Stimulated activated CD8-positive, alpha-beta memory T cell treated with anti-CD3 and anti-CD28 coated beads, Interleukin-4, amount 100 ng/mL, for 24 hours (primary cell): ENCODE data around the gene MAB21L4.

ENCODE experiments used
- DNase-seq: peaks from one replicate; pipeline ENCODE4 v3.0.0-alpha.2; 2020; ENCODE audit warnings: low read depth

The MAB21L4 gene

DNA sequence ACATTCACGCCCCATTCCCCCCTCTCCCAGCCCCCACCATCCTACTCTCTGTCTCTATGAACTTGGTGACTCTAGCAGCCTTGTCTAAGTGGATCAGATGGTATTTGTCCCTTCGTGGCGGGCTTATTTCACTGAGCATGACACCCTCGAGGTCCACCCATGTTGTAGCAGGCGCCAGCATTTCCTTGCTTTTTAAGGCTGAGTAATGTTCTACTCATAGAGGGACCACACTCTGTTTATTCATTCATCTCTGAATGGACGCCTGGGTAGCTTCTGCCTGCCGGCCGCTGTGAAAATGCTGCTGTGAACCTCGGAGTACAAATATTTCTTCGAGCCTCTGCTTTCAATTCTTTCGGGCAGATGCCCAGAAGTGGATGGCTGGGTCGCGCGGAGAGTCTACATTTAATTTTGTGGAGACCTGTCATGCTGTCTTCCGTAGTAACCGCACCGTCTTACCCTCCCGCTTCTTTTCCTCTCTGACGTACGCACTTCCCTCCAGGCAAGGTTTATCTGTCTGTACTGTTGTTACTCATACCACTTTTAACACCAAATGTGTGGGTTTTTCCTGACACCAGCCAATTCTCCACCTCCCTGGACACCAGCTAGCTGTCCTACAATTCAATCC lies 15.8 kb upstream of the MAB21L4 start:
- no peak for DNase-seq

DNA sequence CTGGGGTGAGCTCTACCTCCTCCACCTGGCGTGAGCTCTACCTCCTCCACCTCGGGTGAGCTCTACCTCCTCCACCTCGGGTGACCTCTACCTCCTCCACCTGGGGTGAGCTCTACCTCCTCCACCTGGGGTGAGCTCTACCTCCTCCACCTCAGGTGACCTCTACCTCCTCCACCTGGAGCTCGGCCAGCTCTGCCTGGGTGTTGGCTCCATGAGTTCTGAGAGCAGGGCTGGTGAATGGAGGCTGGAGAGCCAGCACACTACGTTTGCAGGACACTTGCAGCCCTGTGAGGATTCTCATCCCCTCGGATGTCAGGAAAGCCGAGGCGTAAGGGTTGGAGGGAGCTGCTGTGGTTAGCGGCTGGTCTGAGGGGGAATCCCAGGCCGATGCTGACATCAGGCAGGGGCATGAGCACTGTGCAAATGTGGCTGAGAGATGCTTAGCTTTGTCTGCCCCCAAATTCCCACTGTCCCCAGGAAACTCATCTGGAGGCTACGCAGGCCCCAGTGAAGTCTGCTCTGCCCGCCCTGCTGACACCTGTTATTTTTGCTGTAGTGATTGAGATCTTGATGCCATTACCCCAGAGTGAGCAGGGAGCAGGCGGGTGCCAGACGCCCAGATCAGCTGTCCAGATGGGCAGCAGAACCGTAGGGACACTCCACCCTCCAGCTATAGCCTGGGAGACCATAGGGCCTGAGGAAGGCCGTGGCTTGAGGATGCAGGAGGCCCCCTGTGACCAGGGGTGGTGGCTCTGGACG lies 13.4 kb upstream of the MAB21L4 start:
- no peak for DNase-seq

DNA sequence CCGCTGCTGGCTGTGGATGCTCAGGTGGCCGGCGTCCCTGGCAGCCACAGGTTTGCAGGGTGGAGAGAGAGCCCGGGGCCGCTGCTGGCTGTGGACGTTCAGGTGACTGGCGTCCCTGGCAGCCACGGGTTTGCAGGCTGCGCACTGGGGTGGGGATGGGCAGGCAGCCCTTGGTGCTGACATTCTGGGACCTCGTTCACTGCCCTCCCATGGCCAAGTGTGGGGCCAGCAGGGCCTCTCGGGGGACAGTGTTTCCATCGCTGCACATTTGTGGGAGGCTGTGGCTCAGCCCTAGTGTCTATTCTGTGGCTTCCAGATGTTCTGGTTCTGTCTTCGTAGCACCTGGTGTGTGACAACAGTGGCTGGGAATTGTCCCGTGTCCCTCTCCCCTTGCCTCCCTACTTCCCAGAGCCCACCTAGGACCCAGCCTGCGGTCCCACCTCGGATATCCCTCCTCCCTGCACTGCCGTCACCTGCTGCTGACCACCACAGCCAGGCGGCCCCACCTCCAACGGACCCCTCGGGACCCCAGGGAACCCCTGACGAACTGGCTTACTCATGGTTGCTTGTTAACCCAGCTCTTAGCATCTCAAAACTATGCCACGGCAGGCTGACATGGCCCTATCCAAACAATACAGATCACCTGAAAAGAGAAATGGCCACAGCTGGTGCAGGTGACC lies 11.1 kb upstream of the MAB21L4 start:
- no peak for DNase-seq

DNA sequence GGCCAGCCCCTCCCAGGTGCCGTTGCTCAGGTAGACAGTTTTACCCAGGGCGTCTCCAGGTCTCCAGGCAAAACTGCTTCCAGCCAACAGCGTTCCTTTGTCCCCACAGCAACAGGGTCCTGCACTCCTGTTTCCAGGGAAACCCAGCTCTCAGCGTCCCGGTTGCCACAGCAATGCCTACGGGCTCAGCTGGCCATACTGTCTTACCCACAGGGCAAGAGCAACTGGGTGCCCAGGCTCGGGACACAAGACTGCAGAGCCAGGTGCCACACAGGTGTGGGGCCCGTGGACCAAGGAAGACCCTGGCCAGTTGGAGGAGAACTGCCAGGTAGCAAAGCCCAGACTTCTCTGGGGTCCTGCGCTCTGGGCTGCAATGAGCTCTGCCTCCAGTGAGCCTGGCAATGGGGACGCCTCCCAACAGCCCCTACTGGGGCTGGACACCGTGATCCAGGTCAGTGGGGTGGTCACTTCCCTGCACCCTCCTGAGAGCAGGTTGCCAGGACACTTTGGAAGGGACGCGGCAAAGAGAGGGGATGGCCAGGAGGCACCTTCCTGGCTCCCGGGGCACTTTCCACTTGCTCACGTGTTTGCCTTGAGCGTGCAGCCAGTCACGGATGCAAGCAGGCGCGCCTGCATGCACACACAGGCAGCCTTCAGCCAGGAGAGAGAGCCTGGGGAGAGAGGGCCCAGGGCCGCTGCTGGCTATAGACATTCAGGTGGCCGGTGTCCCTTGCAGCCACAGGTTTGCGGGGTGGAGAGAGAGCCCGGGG lies 10.4 kb upstream of the MAB21L4 start, which contains the start of gene CROCC2:
Gene CROCC2 (plus strand): TSS at position 196 of the 770 bp plus-strand sequence. CDS start 178 bp downstream, at position 374.
- DNase-seq: no peak

DNA sequence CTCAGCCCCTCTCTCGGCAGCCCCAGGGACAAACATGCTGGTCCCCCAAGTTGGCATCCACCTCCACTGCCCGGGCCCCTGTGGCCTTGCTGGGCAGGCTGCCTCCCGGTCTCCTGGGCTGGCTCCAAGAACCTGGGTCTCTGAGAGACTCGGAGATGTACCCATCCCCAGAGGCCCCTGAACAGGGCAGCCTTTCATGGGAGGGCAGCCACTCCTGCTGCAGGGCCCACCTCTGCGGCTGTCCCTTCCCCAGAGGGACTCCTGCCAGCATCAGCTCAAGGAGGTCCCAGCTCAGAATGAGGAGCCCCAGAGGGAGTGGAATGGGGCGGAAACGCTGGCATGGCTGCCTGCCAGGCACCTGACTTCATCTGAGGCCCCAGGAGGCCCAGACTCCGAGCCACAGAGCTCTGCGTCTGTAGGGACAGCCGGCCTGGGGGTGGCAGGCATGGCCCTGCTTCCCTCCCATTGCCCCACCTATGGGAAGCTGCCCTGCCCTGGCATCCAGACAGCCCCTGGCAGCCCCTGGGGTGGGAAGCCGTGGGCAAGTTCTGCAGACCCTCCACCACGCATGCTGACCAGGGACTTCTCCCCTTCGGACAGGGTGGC lies 9.3 kb upstream of the MAB21L4 start:
- DNase-seq: no peak

DNA sequence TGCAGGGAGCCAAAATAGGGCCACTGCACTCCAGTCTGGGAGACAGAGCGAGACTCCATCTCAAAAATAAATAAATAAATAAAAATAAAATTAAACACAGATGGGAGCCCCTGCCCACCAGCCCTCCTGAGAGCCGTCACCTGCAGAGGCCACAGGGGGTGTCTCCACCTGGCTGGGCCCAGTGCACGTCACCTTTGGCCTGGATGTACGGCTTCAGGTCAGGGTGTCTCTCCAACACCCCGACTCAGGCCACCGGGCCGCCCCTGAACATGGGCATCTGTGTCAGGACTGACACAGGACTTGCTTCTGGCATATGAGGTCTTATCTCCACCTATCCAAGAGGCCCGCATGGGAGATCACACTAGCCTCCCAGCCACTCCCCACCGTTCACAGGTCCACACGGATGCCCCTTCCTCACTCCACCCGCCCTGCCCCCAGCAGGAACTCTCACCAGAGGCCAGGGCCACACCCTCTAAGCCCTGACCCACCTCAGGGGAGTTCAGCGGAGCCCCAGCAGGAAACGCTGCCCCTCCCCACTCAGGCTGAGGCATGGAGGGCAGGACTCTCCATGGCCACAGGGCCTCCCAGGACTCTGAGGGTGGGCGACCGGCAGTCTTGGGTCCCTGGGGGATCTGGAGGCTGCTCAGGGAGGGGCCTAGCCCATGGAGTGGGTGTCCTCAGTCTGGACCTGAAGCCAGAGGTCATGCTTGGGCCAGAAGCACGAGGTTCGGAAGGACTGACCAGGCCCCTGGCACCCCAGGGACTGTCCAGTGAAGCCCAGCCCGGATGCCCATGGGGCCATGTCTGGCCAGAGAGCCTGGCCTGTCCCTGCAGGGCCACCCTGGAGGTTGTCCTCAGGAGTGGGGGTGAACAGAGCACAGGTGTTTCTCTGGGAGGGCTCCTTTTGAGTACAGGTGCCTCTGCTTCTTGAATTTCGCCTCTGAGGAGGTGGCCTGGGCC lies 8.5 kb upstream of the MAB21L4 start:
- no peak for DNase-seq

DNA sequence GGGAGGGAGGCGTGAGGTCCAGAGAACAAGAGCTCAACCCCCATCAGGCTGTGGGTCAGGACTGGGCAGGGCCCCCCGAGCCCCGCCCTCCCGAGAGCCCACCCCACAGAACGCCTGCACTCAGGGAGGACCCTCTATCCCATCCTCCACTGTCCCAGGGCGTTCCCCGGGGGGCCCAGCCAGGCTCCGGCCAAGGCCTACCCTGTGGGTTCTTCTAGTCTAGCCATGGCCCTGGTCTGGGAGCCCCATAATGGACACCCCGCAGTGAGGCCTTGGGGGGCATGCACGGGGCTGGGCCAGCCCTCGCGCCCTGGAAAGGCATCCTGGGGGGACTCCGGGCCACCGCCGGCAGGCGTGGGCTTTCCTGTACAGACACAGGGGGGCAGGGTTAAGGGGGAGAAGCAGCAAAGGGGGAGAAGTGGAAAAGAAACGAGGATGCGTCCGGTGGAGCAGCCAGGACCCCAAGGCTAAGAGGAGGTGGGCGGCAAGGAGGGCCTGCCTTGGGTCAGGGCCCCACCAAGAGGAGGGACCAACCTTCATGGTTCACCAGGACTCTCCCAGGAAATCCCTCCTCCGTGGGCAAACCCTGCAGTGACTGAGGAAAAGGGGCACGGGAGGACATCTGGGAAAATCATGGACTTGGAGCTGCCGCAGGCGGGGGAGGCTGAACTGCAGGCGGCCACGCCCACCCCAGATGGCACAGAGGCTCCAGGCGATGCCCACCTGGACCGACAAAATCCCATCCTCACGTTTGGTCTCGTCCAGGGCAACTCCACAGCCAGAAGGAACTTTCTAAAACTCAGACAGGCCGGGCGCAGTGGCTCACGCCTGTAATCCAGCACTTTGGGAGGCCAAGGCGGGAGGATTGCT lies 7.5 kb upstream of the MAB21L4 start:
- no peak for DNase-seq

DNA sequence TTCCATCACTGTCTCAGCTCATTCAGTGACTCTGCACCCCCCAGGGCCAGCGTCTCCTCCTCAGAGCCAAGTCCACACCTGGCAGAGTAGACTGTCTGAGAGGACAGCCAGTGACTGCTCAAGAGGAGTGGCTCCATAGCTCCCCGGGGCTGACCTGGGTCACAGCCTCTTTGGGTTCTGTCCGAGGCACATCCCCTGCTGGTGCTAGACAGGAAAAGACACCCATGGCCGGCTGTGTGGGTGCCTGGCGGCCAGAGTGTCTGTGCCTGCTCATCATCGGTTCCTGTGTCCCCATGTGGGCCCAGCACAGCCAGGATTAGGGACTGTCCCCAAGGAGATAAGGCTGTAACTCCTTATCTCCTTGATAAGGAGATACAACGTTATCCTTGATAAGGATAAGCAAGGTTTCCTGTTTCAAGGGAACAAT lies 6.7 kb upstream of the MAB21L4 start:
- no peak for DNase-seq

DNA sequence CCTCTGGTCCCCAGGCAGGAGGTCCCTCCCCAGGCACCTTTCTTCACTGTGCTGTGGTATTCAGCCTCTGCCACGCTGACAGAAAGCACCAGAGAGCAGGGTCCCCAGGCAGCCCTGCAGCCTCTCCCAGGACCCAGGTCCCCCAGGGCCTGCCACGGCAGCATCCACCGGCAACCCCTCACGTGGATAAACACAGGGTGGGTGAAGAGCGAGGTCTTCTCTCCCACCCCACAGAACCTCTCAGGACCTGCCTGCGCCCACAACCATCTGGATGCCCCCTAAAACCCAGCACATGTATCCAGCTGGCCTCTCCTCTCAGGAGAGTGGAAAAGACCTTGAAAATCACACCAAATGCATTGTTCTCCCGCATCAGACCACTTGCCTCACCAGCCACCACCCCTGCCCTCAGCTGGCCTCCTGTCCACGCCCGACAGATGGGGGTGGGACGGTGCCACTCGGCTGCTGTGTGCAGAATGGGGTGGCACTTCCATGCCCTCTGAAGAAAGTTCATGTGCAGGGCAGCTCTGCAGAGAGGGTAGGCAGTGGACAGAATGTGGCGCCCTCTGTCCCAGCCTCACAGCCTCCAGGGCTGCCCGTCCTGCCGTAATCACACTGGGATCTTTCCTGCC lies 6.1 kb upstream of the MAB21L4 start:
- no peak for DNase-seq

DNA sequence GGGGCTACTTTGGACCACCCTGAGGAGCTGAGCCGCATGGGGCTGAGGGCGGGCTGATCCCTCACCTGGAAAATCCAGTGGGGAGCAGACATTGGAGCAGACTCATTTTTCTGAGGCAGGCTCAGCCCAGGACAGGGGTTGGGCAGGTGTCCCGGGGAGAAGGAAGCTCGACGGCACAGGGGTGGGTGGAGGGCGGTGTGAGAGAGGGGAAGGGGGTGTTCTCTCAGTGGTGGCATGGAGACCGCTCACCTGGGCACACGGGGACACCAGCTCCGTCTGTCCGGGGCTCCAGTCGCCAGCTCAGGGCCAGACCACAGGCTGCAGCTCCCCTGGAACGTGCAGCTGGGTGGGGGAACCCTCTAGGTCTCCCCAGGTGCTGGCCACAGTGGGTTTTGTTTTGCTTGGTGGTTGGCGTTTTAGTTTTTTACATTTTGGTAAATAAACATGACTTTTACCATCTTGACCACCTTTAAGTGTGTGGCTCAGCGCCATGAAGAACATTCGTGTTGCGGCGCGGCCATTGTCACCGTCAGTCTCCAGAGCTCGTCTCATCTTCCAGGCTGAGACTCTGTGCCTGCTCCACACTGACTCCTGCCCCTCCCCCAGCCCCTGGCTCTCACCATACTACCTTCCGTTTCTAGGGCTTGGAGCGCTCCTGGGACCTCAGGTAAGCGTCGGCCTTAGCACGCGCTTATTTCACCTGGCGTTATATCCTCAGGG lies 4.3 kb upstream of the MAB21L4 start:
- DNase-seq: no peak

DNA sequence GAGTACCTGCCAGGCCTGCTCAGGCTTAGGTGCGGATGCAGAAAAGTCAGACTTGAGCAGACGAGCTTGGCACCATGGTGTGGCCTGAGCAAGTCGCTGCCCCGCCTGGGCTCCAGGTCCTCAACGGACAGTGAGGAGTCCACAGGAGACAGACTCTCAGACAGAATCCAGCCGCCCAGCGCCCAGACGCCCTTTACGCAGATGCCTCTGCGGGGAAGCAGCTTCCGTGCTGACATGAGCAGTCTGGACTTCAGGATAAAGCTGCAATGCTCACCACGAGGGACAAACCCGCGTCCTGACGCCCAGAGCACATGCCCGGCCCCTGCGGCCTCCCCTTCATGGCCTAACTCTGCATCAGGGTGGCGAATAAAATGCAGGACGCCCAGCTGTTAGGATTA lies 3.5 kb upstream of the MAB21L4 start:
- DNase-seq: no peak

DNA sequence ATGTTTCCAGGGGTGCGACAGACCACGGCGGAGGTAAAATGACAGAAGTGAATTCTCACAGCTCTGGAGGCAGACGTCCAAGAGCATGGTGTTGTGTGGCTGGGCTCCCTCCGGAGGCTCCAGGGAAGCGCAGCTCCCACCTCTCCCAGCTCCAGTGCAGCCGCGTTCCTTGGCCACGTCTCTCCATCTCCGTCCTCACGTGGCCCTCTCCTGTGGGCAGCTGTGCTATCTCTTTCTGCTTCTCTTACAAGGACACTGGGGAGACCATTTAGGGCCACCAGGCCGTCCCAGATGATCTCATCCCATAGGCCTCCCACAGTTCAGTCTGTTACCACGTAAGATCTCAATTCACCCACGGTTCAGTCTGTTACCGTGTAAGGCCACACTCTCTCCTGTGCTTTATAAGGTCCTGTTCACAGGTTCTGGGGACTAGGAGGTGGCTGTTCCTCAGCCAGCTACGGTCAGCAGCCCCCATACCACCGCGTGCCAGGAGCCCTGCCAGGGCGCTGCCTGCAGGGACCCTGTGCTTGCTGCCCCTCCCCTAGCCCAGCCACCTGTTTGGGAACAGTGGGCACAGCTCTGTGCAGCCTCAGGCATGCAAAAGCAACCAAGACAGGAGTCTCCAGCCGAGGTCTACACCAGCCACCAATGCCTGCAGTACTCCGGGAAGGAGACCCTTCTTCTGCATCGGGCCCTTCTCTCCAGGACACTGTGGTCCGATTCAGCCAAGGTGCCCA lies 2.9 kb upstream of the MAB21L4 start:
- no peak for DNase-seq

DNA sequence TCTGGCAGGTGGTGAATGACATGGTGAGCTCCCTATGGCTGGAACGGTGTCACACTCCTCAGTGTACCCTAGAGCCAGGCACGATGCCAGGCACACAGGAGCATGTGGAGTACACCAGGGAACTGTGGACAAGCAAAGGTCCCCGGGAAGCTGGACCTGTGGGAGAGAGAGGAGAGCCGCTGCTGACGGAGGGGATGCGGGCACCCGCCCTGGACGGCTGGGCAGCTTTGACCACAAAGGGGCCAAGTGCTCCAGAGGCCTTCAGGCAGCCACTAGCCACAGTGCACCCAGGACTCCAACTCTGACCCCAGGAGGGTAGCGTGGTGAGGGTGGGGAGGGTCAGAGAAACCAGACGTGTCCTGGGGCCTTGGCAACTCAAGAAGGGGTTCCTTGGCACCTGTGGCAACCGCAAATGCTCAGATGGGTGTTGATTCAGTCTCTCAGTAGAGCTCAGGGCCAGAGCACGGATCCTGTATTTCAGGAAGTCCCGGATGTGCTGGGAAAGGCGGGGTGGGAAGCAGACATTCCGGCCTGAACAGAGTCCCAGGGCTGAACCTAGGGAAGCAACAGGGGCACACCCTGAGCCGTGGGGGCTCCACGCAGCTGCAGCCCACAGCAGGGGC lies 2.3 kb upstream of the MAB21L4 start:
- no peak for DNase-seq

DNA sequence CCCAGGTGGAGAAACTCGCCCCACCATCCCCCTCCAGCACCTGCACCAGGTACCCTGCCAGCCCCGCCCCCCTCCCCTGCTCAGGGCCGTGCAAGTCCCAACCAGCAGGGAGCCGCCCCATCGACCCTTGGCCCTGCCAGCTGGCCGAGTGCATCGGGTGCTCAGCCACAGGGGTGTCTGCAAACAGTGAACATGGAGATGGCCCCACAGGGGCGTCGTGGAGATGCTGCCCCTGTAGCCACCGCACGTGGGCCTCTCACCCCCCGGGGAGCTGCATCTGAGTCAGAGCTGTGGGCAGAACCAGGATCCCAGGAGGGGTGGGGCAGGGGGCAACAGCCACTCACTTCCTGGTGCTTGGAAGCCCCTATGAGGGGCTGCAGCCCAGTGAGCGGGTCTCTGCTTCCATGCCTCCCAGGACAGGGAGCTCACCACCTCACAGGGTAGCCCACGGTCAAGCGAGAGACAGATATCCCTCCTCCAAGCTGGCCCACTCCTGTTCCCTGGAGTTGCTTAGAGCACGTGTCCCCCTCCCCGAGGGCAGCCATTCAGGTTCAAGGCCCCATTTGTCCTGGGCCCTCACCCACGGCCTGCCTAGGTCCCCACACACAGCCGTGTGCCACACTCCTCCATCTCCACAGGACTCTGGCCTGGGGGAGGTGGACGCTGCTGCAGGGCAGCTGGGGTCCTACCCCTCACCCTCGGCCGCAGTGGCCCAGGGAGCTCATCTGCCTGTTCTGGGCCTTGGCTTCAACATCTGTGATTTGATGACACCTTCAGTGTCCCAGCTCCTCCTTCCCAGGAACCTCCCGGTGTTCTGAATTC lies 1.1 kb upstream of the MAB21L4 start:
- no peak for DNase-seq

DNA sequence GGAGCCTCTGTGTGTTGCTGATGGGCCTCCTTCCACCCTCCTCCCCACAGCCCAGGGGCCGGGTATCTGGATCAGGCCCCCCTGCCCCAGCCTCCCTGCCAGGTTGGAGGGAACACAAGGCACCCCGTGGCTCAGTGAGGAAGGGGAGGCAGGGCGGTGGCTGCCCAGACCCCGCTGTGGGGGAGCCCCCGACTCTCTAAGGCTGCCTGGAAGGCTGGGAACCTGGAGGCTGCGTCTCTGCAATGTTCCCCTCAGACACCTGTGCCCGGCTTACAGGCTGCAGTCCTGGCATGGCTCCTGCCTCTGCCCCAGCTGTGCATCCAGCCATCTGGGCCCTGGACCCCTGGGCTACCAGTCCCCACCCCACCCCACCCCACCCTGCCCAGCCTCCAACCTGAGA lies 438 bp upstream of the MAB21L4 start:
- no peak for DNase-seq

DNA sequence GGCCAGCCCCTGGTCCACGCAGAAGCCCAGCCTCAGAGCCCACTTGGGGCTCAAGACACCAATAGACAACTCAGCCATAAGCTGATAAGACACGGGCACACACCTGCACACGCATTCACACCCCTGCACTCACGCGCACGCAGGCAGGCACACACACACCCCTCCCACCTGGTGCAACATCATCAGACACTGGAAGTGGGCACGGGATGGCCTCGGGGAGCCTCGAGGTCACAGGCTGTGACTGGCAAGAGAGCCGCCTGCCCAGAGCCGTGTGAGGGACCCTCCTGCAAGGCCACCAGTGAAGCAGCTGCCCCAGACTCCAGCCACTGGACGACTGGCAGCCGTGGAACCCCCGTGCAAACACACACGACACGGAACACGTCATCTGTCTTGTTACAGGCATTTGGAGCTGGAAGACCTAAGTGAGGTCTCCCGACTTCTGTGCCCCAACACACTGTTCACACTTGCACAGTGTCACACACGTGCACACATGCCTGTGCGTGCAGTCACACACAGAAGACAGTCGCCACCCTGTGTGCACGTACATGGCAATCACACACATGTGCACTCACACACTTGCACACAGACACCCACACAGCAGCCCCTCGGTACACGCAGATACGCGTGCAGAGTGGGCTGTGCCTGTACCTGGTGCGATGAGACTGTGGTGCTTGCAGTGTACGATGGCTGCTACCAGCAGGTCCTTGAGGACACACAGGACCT lies 959 bp downstream of the MAB21L4 start:
- DNase-seq: no peak
